ENCODE measurements around the gene MFNG.

- TF ChIP-seq, protein P1, sequence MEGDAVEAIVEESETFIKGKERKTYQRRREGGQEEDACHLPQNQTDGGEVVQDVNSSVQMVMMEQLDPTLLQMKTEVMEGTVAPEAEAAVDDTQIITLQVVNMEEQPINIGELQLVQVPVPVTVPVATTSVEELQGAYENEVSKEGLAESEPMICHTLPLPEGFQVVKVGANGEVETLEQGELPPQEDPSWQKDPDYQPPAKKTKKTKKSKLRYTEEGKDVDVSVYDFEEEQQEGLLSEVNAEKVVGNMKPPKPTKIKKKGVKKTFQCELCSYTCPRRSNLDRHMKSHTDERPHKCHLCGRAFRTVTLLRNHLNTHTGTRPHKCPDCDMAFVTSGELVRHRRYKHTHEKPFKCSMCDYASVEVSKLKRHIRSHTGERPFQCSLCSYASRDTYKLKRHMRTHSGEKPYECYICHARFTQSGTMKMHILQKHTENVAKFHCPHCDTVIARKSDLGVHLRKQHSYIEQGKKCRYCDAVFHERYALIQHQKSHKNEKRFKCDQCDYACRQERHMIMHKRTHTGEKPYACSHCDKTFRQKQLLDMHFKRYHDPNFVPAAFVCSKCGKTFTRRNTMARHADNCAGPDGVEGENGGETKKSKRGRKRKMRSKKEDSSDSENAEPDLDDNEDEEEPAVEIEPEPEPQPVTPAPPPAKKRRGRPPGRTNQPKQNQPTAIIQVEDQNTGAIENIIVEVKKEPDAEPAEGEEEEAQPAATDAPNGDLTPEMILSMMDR (IDR thresholded peaks at IDR 0.05), result no peak
- TF ChIP-seq POLR2A (IDR thresholded peaks at IDR 0.05), result no peak
Measured at GRCh38 chr22:37479196-37479595, 7.0 kb downstream of the MFNG start.
